Vagina (tissue), 2 donors: ENCODE data around the gene ADGRF1.

ENCODE experiments used
- CTCF ChIP-seq, 3 experiments: fragments of 450-650 bp in 2 of 3; fragments of 200-600 bp in 1 of 3; sonication (generic) in 1 of 3; IDR thresholded peaks; one replicate each; pipeline ENCODE4 v1.5.1; 2017 to 2019; ENCODE audit warnings: antibody characterized with exemption in 3 of 3, mild to moderate bottlenecking in 2 of 3, moderate library complexity in 2 of 3
- POLR2A ChIP-seq, 2 donors: fragments of 450-650 bp; IDR thresholded peaks; one replicate each; pipeline ENCODE4 v1.6.1; 2017; ENCODE audit warnings: antibody characterized with exemption in 2 of 2, mild to moderate bottlenecking in 2 of 2, moderate library complexity in 2 of 2

- TF ChIP-seq POLR2A (IDR thresholded peaks at IDR 0.05) (no peak), CTCF (IDR thresholded peaks at IDR 0.05) (no peak)
These were observed 19.9 kb downstream of the ADGRF1 start for GRCh38 chr6:47022191-47022590.
